Posterior cingulate gyrus (tissue), 11 donors: ENCODE results near the gene FGF3.
A peak's percentile ranks its signal among the peaks of the same experiment; 100 is the strongest.

Experiments
- DNase-seq, 10 donors: peaks; one replicate each; pipeline versions ENCODE4 v3.0.0 to v3.0.0-alpha.2; 2020 to 2021; ENCODE audit warnings: mixed read lengths in 3 of 10
- intact Hi-C: fragments of 100-400 bp; cut with DNase I; formaldehyde crosslinking; loops from one replicate; pipeline ENCODE4 v1.15.1; 2023

FGF3 gene

DNA sequence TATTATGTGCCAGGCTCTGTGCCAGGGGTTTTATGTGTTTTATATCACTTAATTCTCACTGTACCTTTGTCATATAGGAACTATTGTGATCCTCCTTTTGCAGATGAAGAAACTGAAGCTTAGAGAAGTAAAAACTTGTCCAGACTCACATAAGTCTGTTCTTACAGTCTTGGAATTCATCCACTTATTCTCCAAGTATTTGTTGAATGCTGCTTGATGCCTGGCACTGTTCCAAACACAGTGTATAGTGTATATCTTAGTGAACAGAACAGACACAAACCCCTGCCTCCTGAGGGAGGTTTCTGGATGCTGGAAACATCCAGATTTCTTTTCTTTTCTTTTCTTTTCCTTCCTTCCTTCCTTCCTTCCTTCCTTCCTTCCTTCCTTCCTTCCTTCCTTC, 29.0 kb upstream of the FGF3 start:
- intact Hi-C loops: no loop called here
- no peak for DNase-seq

DNA sequence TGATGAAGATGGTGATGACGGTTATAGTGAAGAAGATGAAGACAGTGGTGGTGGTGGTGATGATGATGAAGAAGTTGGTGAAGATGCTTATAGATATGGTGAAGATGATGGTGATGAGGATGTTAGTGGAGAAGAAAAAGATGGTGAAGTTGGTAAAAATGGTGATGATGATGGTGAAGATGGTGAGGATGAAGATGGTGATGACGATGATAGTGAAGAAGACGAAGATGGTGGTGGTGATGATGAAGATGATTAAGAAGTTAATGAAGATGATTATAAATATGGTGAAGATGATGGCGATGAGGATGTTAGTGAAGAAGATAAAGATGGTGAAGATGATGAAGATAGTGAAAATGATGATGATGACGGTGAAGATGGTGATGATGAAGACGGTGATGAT, 25.2 kb upstream of the FGF3 start:
- no peak for DNase-seq
- intact Hi-C loops: no loop called here

DNA sequence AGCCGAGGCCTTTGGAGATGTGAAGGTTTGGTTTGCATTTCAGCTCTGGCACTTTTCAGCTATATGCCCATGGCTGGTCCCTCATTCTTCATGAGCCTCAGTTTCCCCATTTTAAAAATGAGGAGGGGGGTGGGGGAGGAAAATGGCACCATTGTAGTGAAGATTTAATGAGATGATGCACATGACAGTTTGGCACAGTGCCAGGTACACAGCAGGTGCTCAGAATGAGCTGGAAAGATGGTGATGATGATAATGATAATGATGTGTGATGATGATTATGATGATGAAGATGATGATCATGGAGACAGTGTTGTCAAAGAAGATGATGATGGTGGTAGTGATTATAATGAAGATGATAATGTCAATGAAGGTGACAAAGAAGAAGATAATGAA, 24.3 kb upstream of the FGF3 start:
- peak in 1 of 10 donors; percentile 16 for DNase-seq
- intact Hi-C loops: no loop called here

DNA sequence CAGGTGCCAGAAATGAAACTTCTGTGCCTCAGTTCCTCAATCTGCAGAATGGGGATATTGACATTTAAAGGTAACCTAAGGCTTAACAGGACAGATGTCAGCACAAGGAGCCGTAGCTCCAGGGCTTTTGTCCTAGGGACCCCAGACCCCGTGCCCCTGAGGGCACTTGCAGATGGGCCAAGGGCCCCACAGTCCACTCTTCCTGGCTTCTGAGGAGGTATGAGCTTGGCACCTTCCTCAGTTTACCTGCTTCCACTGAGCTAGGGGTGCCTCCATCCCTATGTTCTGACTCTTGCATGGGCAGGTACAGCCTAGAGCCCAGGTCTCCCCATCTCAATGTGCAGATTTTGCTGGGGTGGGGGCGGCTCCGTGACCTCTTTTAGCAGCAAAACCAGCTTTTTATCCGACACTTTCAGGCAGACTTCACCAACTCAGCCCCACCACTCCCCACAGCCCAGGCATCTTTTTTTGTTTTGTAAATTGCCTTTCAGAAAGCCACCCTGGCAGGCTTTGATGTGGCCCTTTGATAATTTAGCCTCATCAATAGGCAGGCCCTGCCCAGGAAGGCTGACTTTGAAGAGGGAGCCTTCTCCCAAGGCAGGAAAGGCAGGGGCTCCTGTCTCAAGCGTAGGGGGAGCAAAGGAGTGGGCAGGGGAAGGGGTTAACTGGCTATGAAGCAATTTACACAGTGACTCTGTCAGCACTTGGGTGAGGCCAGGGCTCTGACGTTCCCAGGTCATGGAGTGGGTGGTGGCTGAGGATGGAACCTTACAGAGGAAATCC, 23.7 kb upstream of the FGF3 start:
- DNase-seq: peak in 2 of 10 donors; percentile 38 to 69
- intact Hi-C loops: no loop called here

DNA sequence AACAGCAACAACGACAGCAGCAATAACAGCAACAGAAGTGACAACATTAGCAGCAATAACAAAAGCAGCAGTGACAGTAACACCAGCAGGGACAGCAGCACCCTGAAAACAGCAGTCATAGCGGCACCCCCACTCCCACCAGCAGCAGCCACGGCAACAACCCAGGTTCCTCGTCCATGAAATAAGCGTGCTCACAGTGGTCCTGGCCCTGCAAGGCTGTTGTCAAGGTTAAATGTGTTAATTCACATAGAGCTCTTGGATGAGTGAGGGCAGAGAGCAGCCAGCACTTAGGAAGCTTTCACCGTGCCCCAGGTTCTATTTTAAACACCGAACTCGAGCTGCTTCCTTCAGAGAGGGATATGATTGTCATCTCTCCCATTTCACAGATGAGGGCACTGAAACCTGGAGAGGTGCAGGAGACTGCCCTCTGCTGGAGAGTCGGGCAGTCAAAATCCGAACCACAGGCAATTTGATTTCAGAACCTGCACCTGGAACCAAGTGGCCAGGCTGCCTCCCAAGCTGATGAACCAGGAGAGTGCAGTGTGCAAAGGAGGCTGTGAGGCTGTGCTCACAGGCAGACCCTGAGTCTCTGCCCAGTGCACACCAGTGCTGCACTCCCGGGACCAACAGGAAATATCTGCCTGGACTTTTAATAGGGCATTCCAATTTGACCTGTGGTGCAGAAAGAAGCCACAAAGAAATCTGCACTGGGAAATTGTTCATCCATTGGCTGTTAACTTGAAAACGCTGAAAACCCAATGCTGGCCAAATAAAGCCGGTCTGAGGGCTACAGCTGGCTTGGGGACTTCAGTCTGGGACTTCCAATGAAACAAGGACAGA, 22.9 kb upstream of the FGF3 start:
- intact Hi-C loops: no loop called here
- DNase-seq: peak in 2 of 10 donors; percentile 38 to 65

DNA sequence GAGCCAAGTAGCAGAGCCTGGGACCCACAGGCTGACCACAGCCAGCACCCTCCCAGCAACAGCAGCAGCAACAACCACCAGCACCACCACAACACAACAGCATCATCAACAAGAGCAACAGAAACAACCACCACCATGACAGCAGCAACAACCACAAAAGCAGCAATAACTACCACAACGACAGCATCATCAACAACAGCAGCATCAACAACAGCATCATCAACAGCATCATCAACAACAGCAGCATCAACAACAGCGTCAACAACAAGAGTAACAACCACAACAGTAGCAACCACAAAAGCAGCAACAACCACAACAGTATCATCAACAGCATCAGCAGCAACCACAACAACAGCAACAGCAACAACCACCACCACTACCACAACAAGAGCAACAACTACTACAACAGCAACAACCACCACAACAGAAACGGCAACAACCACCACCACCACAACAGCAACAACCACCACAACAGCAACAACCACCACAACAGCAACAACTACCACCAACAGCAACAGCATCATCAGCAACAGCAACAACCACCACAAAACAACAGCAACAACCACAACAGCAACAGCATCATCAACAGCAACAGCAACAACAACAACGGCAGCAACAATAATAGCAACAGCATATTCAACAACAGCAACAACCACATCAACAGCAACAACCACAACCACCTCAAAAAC, 22.1 kb upstream of the FGF3 start:
- DNase-seq: no peak
- intact Hi-C loops: no loop called here

DNA sequence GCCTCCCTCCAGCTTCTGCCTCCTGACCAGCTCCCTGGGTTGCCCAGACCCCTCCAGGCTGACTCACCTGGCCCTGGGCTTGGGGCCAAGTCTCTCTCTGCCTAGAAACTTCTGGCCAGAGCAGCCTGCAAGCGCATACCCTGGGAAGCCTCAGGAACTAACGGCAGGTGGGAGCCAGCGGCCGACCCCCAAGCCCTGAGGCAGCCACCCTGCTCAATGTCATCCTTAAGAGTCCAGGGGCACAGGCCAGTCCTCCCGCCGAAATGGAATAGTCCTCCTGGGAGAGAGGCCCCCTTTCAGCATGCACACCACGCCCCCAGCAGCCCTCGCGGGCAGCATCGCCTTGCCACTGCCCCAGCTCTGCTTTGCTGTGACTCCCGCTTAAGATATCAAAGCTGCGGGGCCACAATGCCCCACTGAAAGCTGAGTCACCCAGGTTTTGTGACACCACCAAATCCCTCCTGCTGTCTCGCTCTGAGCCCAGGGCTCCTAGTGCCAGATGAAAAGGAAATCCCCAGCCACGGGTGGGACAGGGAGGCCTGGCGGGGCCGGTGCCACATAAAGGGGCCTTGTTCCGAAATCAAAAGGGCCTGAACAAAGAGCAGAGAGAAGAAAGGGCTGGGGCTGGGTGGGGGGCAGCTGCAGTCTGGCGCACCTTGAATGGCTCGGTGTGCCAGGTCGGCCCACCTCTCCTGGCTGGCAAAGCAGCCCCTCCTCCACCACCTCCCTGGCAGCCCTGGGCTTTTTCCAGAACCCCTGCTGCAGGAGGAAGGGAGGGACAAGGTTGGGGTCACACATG, 21.4 kb upstream of the FGF3 start:
- intact Hi-C loops: no loop called here
- peak in 2 of 10 donors; percentile 69 to 75 for DNase-seq

DNA sequence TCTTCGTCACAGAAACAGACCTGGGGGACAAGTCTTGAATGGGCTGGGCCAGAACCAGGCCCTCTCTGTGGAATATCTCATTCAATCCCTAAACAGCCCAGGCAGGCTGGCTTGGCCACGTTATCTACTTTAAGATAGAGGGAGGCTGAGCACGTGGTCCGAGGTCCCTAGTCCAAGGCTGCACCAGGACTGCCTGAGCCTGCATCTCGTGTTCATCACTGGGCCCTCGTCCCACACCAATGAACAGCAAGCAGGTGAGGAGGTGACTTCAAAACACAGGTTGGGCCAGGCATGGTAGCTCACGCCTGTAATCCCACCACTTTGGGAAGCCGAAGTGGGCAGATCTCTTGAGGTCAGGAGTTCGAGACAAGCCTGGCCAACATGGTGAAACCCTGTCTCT, 20.3 kb upstream of the FGF3 start:
- intact Hi-C loops: no loop called here
- DNase-seq: peak in 2 of 10 donors; percentile 43 to 55

DNA sequence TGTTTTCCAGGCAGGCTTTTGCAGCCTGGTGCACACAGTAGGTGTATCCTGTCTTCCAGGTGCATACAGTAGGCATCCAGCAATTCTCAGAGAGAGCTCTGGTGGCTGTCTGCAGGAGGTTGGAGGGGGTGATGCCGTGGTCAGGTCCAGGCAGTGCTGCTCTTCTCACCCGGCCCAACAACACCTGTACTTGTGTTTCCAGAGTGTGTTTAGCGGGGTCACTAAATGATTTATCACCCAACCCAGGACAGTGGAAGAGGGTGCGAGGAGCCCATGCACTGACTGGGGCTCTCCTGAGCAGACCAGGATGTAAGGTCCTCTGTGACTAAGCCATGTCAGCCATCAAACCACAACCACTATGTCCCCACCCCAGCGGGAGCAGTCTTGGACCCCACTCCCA, 18.6 kb upstream of the FGF3 start:
- DNase-seq: no peak
- intact Hi-C loops: no loop called here

DNA sequence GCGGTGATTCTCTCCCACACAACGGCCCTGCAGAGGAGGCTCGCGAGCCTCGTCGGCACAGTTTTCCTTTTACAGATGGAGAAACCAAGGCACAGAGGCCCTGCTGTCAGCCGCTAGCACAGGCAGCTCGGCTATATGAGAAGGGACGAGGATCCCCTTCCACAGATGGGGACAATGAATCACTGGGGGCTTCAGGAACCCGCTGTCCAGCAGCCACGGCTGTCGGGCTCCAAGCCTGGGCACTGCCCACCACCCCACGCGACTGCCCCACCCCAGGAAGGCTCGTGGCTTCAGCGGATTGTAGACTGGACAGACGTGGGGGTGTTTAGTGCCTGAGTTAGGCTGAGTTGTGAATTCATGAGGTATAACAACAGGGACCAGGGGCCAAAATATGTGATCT, 17.2 kb upstream of the FGF3 start:
- intact Hi-C loops: no loop called here
- peak in 1 of 10 donors; percentile 54 for DNase-seq

DNA sequence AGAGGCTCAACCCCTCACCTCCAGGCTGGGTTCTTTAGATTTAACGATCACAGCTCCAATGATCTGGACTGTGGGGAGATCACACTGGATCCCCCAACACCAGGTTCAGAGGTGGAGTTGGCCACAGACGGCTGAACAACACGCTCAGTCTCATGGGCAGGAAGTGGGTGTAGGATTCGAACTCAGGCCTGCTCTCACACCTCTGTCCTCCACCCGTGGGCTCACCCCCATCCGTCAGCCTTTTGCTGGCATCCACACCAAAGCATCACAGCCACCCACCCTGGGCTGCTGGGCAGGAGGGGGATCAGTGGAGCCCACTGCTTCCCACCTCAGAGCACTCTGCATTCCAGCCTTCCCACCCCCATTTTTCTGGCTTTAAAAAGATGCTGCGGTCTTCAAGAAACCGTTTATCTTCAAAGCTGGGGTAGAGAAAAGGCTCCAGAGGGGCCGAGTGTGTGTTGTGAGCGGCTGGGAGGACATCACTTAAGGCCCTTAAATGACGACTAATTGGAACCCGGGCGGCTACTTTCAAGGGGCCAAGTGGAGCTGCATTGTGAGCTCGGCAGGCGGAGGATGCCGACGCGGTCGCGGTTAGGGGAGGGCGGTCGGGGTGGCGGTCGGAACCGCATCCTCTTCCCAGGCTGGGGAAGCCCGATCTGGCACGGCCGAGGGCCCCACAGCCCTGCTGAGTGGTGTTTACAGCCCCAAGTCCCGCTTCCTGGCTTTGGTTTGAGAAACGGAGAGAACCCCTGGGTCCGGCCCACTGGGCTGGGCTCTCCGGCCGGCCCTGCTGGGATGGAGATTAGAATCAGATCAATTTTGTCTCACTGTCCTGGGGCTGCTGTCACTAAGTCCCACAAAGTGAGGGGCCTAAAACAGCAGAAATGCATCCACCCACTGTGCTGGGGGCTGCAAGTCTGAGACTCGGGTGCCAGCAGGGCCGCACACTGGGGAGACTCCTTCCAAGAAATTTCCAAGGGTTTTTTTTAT, 15.9 kb upstream of the FGF3 start:
- intact Hi-C loops: no loop called here
- DNase-seq: no peak

DNA sequence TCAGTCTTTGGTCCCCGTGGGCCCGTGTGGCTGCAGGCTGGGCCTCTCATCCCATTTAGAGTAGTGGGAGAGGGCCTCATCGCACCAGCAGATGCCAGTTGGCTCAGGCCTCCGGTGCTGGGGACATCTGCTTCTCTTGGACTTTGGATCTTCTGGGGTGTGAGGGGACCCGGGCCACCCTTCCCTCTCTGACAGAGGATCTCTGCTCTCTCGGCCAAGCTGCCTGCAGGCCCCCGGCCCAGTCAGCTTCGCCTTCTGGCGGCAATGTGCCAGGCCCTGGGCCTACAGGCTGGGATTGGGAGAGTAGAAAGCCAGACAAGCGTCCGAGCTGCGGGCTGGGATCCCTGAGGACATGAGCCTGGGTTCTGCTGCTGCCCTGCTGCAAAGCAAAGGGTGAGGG, 15.0 kb upstream of the FGF3 start:
- intact Hi-C loops: no loop called here
- DNase-seq: peak in 1 of 10 donors; percentile 83

DNA sequence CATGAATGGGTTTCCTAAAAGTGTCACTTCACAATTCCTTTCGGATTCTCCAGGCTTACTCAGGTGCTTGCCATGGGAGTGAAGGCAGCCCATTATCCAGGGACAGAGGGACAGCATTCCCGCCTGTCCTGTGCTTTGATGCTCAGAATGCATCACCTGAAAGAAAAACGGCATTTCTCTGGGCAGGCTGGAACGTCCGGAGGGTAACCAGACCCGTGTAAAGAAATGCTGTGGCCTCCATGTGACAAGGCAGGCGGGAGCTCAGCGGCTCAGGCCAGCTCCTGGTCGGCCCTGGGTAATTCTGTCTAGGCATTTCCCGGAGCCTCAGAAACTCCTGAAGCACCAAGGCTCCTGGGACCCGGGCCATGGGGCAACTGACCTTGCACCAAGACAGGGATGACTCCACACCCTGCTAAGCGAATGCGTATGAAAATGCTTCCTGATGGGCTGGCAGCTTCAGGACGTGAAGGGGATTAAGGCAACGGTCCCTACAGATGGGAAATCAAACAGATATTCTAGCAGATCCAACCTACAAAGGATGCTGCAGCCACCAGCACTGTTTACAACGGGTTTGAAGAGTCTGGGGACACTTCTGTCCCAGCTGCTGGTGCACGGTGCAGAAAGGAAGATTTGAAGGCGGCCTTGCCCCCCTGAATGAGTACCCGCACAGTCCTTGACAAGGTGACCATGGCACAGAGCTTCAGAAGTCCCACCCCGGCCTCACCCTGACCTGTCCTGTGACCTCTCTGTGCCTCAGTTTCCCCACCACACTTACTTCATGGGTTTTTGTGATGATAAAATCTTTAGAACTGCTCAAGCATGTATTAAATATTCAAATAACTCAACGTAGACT, 13.6 kb upstream of the FGF3 start:
- peak in 1 of 10 donors; percentile 15 for DNase-seq
- intact Hi-C loops: no loop called here

DNA sequence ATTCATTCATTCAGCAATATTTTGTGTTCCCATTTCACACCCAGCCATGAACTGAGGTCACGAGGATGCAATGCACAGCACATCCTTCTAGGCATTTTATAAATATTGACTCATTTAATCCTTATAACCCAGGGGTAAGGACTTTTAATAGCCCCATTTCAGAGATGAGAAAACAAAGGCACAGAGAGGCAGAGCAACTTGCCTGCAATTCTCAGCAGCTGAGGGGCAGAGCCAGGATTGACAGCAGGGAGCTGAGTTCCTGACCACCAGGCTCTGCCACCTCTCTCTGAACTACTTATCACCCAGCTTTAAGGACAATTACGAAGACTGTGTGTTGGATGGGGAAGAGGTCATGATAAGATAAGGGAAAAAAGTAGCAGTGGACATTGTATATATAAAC, 12.8 kb upstream of the FGF3 start:
- intact Hi-C loops: no loop called here
- DNase-seq: peak in 1 of 10 donors; percentile 22

DNA sequence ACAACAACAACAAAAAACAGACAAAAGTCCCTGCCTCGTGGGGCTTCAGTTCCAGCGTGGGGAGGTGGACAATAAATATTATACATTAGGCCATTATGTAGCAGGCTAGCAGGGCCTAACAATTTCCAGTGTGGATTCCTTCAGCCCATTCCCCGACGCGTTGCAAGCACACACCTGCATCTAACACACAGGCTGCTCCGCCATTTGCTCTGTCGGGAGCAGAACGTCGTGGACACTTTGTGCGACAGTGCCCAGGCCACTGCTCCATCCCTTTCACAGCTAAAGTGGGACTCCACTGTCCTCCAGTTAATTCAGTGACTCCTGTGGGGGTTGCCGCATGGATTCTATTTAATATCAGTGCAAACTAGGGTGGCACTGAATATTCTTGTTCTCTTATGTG, 10.9 kb upstream of the FGF3 start:
- DNase-seq: peak in 1 of 10 donors; percentile 66
- intact Hi-C loops: no loop called here

DNA sequence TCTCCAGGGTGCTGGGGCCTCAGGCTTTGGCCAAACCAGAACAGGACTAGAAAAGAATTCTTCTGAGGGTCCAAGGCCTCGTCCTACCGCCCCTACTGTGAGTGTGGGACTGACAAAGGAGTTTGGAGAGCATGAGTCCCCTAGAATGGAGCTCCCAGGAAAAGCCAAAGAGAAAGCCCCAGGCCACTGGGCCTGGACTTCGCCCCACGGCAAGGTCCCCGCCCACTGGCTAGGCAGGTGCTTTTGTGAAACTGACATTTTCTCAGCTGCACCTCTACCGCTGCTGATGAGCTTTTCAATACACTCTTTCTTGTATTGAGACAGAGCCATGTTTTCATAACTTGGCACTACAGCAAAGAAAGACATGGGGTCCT, 9.7 kb upstream of the FGF3 start:
- intact Hi-C loops: no loop called here
- DNase-seq: peak in 1 of 10 donors; percentile 32

DNA sequence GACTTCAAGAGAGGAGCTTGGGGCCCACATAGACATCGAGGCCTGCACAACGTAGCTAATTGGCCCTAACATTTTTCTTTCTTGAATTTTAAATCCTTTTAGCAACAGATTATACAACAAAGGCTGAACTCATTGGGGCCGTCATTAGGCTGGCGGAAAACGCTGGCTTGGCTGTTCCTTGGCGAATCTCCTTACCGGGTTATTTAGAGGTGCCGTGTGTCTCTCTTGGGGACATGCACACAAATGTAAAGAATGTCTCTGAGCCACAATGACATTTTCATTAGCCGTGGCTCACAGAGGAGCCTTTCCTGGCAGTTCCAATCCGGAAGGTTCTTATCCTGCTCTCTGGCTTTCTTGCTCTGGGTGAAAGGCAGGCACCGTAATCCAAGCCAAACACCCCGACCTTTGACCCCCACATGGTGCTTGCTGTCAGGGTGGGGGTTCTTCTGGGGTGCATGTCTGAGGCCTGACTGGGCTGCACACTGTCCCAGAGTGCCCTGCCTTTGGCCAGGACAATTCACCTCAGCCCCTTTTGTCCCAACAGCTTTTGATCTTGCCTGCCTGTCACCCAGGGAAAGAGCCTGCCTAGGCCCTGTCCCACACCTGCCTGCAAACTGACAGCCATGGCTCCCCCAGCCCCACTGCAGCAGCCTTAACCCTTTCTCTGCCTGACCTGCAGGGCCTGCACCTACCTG, 9.2 kb upstream of the FGF3 start:
- peak in 3 of 10 donors; percentile 12 to 71 (median 50) for DNase-seq
- intact Hi-C loops: no loop called here

DNA sequence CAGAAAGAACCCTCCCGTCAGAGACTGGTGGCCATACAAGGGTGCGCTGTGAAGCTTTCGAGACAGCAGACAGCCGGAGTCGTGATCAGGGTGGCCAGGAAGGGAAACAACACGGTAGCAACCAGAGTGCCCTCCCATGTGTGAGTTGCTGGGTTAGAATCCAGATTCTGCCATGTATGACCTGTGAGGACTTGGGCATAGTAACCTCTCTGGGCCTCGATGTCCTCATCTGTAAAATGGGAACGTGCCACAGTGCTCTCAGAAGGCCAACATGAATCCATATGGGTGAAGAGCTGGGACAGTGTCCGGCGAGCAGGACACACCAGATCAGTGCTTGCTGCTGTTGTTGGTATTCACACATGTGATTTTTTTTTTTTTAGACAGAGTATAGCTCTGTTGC, 7.6 kb upstream of the FGF3 start:
- DNase-seq: peak in 3 of 10 donors; percentile 7 to 31 (median 11)
- intact Hi-C loops: no loop called here
